KMS-11 (cell line): ENCODE data around the gene PLA2G4C.
A peak's percentile ranks its signal among the peaks of the same experiment; 100 is the strongest.

ENCODE experiments used
- H2AFZ ChIP-seq: fragments of 200-600 bp; sonication (generic); 2 replicates; pipeline ENCODE4 v1.6.1; 2016; ENCODE audit warnings: antibody characterized with exemption, mixed run types, low read depth
- H3K27ac ChIP-seq: fragments of 200-600 bp; sonication (generic); 2 replicates; pipeline ENCODE4 v1.6.1; 2016; ENCODE audit warnings: mild to moderate bottlenecking, mixed run types
- H3K27me3 ChIP-seq: fragments of 200-600 bp; sonication (generic); 2 replicates; pipeline ENCODE4 v1.6.1; 2017; ENCODE audit warnings: mild to moderate bottlenecking, low read depth, mixed run types, moderate library complexity; ENCODE audit not compliant: insufficient read depth
- H3K36me3 ChIP-seq: fragments of 200-600 bp; sonication (generic); 2 replicates; pipeline ENCODE4 v1.6.1; 2017; ENCODE audit warnings: mild to moderate bottlenecking, mixed run types; ENCODE audit not compliant: insufficient read depth
- H3K4me1 ChIP-seq: fragments of 200-600 bp; sonication (generic); 2 replicates; pipeline ENCODE4 v1.6.1; 2016; ENCODE audit warnings: mild to moderate bottlenecking, low read depth, mixed run types; ENCODE audit not compliant: poor library complexity, severe bottlenecking
- H3K4me2 ChIP-seq: fragments of 200-600 bp; sonication (generic); 2 replicates; pipeline ENCODE4 v1.7.0; 2016; ENCODE audit warnings: mild to moderate bottlenecking, mixed run types
- H3K4me3 ChIP-seq: fragments of 200-600 bp; sonication (generic); IDR thresholded peaks from 2 replicates; pipeline ENCODE4 v1.6.1; 2017; ENCODE audit warnings: low read depth, low read length, mixed read lengths; ENCODE audit not compliant: insufficient read depth
- H3K79me2 ChIP-seq: fragments of 200-600 bp; sonication (generic); 2 replicates; pipeline ENCODE4 v1.6.1; 2016; ENCODE audit warnings: low read depth, mixed run types; ENCODE audit not compliant: insufficient read depth
- H3K9ac ChIP-seq: fragments of 200-600 bp; sonication (generic); 2 replicates; pipeline ENCODE4 v1.6.1; 2016; ENCODE audit warnings: mild to moderate bottlenecking, mixed run types
- H4K20me1 ChIP-seq: fragments of 200-600 bp; sonication (generic); 2 replicates; pipeline ENCODE4 v1.6.1; 2016; ENCODE audit warnings: mild to moderate bottlenecking, mixed run types; ENCODE audit not compliant: insufficient read depth
- CTCF ChIP-seq: fragments of 200-600 bp; sonication (generic); conservative IDR thresholded peaks from 2 replicates; pipeline ENCODE4 v1.6.1; 2017; ENCODE audit warnings: low read depth, mild to moderate bottlenecking, antibody characterized with exemption, low read length, moderate library complexity, mixed read lengths

Gene PLA2G4C

GRCh38 chr19:48110350-48110966 is at the start of gene PLA2G4C:
PLA2G4C (minus strand) TSS chr19:48110817; CDS start chr19:48106529, 4,288 bp downstream.
- Histone ChIP-seq H3K27me3 (no peaks in the 10 kb centered on the region), H3K9ac (peak within 1 kb of the TSS; percentile 80), H4K20me1 (no peaks in the 10 kb centered on the region), H2AFZ (peak within 1 kb of the TSS; percentile 68), H3K4me2 (peak within 1 kb of the TSS; percentile 99), H3K27ac (peak within 1 kb of the TSS; percentile 78), H3K4me3 (no peak within 1 kb of the TSS), H3K36me3 (no peaks in the 10 kb centered on the region), H3K4me1 (peaks cover 27% of the 10 kb centered on the region), H3K79me2 (no peaks in the 10 kb centered on the region)
- TF ChIP-seq CTCF, result no peak

- TF ChIP-seq CTCF, result no peak; the same call in 1 of the 2 replicates
- H3K79me2 ChIP-seq, result no peaks in the 10 kb centered on the region
- H3K4me1 ChIP-seq, result peaks cover 29% of the 10 kb centered on the region
- no peak overlapping the region for H3K4me3 ChIP-seq
- no peaks in the 10 kb centered on the region for H3K27me3 ChIP-seq
- no peaks in the 10 kb centered on the region for H4K20me1 ChIP-seq
- no peaks in the 10 kb centered on the region; the same call in 1 of the 2 replicates for H3K36me3 ChIP-seq
- H3K9ac ChIP-seq, result no peak overlapping the region
- no peak overlapping the region for H2AFZ ChIP-seq
- H3K4me2 ChIP-seq, result peak overlapping the region; percentile 59
- peak overlapping the region; percentile 6; the same call in 1 of the 2 replicates for H3K27ac ChIP-seq
These were observed 47.7 kb upstream of the PLA2G4C start for GRCh38 chr19:48158210-48158790.

- no peak overlapping the region for H3K9ac ChIP-seq
- H2AFZ ChIP-seq, result no peak overlapping the region
- H4K20me1 ChIP-seq, result no peaks in the 10 kb centered on the region
- H3K4me1 ChIP-seq, result peaks cover 28% of the 10 kb centered on the region
- TF ChIP-seq CTCF, result no peak
- no peaks in the 10 kb centered on the region for H3K36me3 ChIP-seq
- no peaks in the 10 kb centered on the region for H3K27me3 ChIP-seq
- H3K4me3 ChIP-seq, result no peak overlapping the region
- no peak overlapping the region for H3K4me2 ChIP-seq
- no peaks in the 10 kb centered on the region for H3K79me2 ChIP-seq
- H3K27ac ChIP-seq, result no peak overlapping the region
These were observed 43.4 kb upstream of the PLA2G4C start for GRCh38 chr19:48154003-48154402.

- Histone ChIP-seq H3K27me3 (no peaks in the 10 kb centered on the region), H3K4me1 (peaks cover 14% of the 10 kb centered on the region), H3K9ac (no peak overlapping the region), H2AFZ (no peak overlapping the region), H3K79me2 (no peaks in the 10 kb centered on the region), H3K27ac (peak overlapping the region; percentile 37; the same call in 1 of the 2 replicates), H3K36me3 (no peaks in the 10 kb centered on the region), H3K4me3 (no peak overlapping the region), H3K4me2 (0 out of 2 replicates have a peak overlapping the region, but pooled peaks have one; percentile 23), H4K20me1 (no peaks in the 10 kb centered on the region)
- TF ChIP-seq CTCF, result peak; percentile 94
These were observed 41.9 kb upstream of the PLA2G4C start for GRCh38 chr19:48152551-48152950.
